Activated naive CD8-positive, alpha-beta T cell (primary cell): ENCODE data around the gene SMG6.
"Not testable (repeated sequence)": the region's sequence is repeated elsewhere in the genome, so short reads cannot be mapped to it uniquely, and the experiment has no call there.

Experiments used
- H3K27ac Mint-ChIP-seq: one replicate; pipeline ENCODE4 v1.8.0; 2021; ENCODE audit warnings: mixed read lengths
- H3K27me3 Mint-ChIP-seq: one replicate; pipeline ENCODE4 v1.8.0; 2021; ENCODE audit warnings: mixed read lengths
- H3K36me3 Mint-ChIP-seq: one replicate; pipeline ENCODE4 v1.8.0; 2021; ENCODE audit warnings: mixed read lengths
- H3K4me1 Mint-ChIP-seq: one replicate; pipeline ENCODE4 v1.8.0; 2021; ENCODE audit warnings: low read depth, mixed read lengths
- H3K4me3 Mint-ChIP-seq: one replicate; pipeline ENCODE4 v1.8.0; 2021; ENCODE audit warnings: mild to moderate bottlenecking, mixed read lengths
- H3K9me3 Mint-ChIP-seq: one replicate; pipeline ENCODE4 v1.8.0; 2021; ENCODE audit warnings: low read depth, mixed read lengths

Gene SMG6

GRCh38 chr17:2213291-2213960 lies 90.2 kb downstream of the SMG6 start:
- Mint-ChIP-seq H3K27me3 (no peaks in the 10 kb centered on the region), H3K4me3 (peak overlapping the region; percentile 89), H3K9me3 (no peaks in the 10 kb centered on the region), H3K27ac (peak overlapping the region; percentile 98), H3K36me3 (peaks cover 3% of the 10 kb centered on the region), H3K4me1 (peaks cover 58% of the 10 kb centered on the region)

- Mint-ChIP-seq H3K4me1 (peaks cover 55% of the 10 kb centered on the region), H3K4me3 (no peak overlapping the region), H3K27ac (peak overlapping the region; percentile 35)
These were observed 91.1 kb downstream of the SMG6 start for GRCh38 chr17:2212400-2212981.

GRCh38 chr17:2211661-2212399 lies 91.8 kb downstream of the SMG6 start:
- H3K27ac Mint-ChIP-seq, result peak overlapping the region; percentile 74
- peaks cover 52% of the 10 kb centered on the region for H3K4me1 Mint-ChIP-seq
- peaks cover 4% of the 10 kb centered on the region for H3K36me3 Mint-ChIP-seq
- H3K27me3 Mint-ChIP-seq, result no peaks in the 10 kb centered on the region
- H3K9me3 Mint-ChIP-seq, result no peaks in the 10 kb centered on the region
- H3K4me3 Mint-ChIP-seq, result no peak overlapping the region

More at GRCh38 chr17:2212400-2212981, 91.1 kb downstream of the SMG6 start:
- H3K9me3 Mint-ChIP-seq, result no peaks in the 10 kb centered on the region
- H3K36me3 Mint-ChIP-seq, result peaks cover 4% of the 10 kb centered on the region
- H3K27me3 Mint-ChIP-seq, result no peaks in the 10 kb centered on the region

- no peak overlapping the region for H3K4me3 Mint-ChIP-seq
- no peaks in the 10 kb centered on the region for H3K27me3 Mint-ChIP-seq
- no peaks in the 10 kb centered on the region for H3K9me3 Mint-ChIP-seq
- peaks cover 4% of the 10 kb centered on the region for H3K36me3 Mint-ChIP-seq
- peak overlapping the region; percentile 58 for H3K27ac Mint-ChIP-seq
- H3K4me1 Mint-ChIP-seq, result peaks cover 43% of the 10 kb centered on the region
These were observed 92.9 kb downstream of the SMG6 start for GRCh38 chr17:2210726-2211125.

- peaks cover 8% of the 10 kb centered on the region for H3K36me3 Mint-ChIP-seq
These were observed 95.6 kb downstream of the SMG6 start for GRCh38 chr17:2207815-2208515.

GRCh38 chr17:2204393-2204792 lies 99.2 kb downstream of the SMG6 start:
- H3K36me3 Mint-ChIP-seq, result peaks cover 9% of the 10 kb centered on the region
- no peak overlapping the region for H3K27ac Mint-ChIP-seq
- H3K4me3 Mint-ChIP-seq, result no peak overlapping the region
- no peaks in the 10 kb centered on the region for H3K9me3 Mint-ChIP-seq
- no peaks in the 10 kb centered on the region for H3K27me3 Mint-ChIP-seq
- H3K4me1 Mint-ChIP-seq, result peaks cover 20% of the 10 kb centered on the region

More at GRCh38 chr17:2207815-2208515, 95.6 kb downstream of the SMG6 start:
- H3K27ac Mint-ChIP-seq, result no peak overlapping the region
- H3K9me3 Mint-ChIP-seq, result no peaks in the 10 kb centered on the region
- H3K4me3 Mint-ChIP-seq, result no peak overlapping the region
- no peaks in the 10 kb centered on the region for H3K27me3 Mint-ChIP-seq
- H3K4me1 Mint-ChIP-seq, result peaks cover 23% of the 10 kb centered on the region

GRCh38 chr17:2203818-2204217 lies 99.8 kb downstream of the SMG6 start:
- Mint-ChIP-seq H3K4me1 (peaks cover 20% of the 10 kb centered on the region), H3K9me3 (no peaks in the 10 kb centered on the region), H3K27me3 (no peaks in the 10 kb centered on the region), H3K36me3 (peaks cover 9% of the 10 kb centered on the region), H3K4me3 (no peak overlapping the region), H3K27ac (no peak overlapping the region)

GRCh38 chr17:2202996-2203575 lies 100.5 kb downstream of the SMG6 start:
- Mint-ChIP-seq H3K4me3 (no peak overlapping the region), H3K36me3 (peaks cover 10% of the 10 kb centered on the region), H3K27me3 (no peaks in the 10 kb centered on the region), H3K4me1 (peaks cover 23% of the 10 kb centered on the region), H3K9me3 (no peaks in the 10 kb centered on the region), H3K27ac (no peak overlapping the region)

GRCh38 chr17:2202302-2202995 lies 101.1 kb downstream of the SMG6 start:
- H3K4me3 Mint-ChIP-seq, result no peak overlapping the region
- H3K27me3 Mint-ChIP-seq, result no peaks in the 10 kb centered on the region
- H3K36me3 Mint-ChIP-seq, result peaks cover 10% of the 10 kb centered on the region
- peak overlapping the region; percentile 19 for H3K27ac Mint-ChIP-seq
- no peaks in the 10 kb centered on the region for H3K9me3 Mint-ChIP-seq
- peaks cover 24% of the 10 kb centered on the region for H3K4me1 Mint-ChIP-seq

GRCh38 chr17:2199386-2199785 lies 104.2 kb downstream of the SMG6 start:
- H3K9me3 Mint-ChIP-seq, H3K27ac Mint-ChIP-seq, H3K27me3 Mint-ChIP-seq, H3K4me3 Mint-ChIP-seq: not testable (repeated sequence)
- H3K4me1 Mint-ChIP-seq, result peaks cover 49% of the 10 kb centered on the region
- peaks cover 20% of the 10 kb centered on the region for H3K36me3 Mint-ChIP-seq

GRCh38 chr17:2198927-2199326 lies 104.7 kb downstream of the SMG6 start:
- H3K27me3 Mint-ChIP-seq, result no peaks in the 10 kb centered on the region
- H3K36me3 Mint-ChIP-seq, result peaks cover 18% of the 10 kb centered on the region
- H3K27ac Mint-ChIP-seq, result no peak overlapping the region
- peaks cover 53% of the 10 kb centered on the region for H3K4me1 Mint-ChIP-seq
- H3K9me3 Mint-ChIP-seq, result no peaks in the 10 kb centered on the region
- H3K4me3 Mint-ChIP-seq, result no peak overlapping the region

- peaks cover 20% of the 10 kb centered on the region for H3K36me3 Mint-ChIP-seq
- no peaks in the 10 kb centered on the region for H3K9me3 Mint-ChIP-seq
- H3K4me1 Mint-ChIP-seq, result peaks cover 57% of the 10 kb centered on the region
- H3K27me3 Mint-ChIP-seq, result no peaks in the 10 kb centered on the region
- no peak overlapping the region for H3K27ac Mint-ChIP-seq
- H3K4me3 Mint-ChIP-seq, result no peak overlapping the region
These were observed 106.3 kb downstream of the SMG6 start for GRCh38 chr17:2197271-2197670.

- Mint-ChIP-seq H3K27ac (peak overlapping the region; percentile 72), H3K9me3 (no peaks in the 10 kb centered on the region), H3K4me3 (peak overlapping the region; percentile 44), H3K36me3 (peaks cover 20% of the 10 kb centered on the region), H3K4me1 (peaks cover 64% of the 10 kb centered on the region), H3K27me3 (no peaks in the 10 kb centered on the region)
These were observed 107.9 kb downstream of the SMG6 start for GRCh38 chr17:2195729-2196128.

GRCh38 chr17:2194889-2195335 lies 108.7 kb downstream of the SMG6 start:
- Mint-ChIP-seq H3K36me3 (peaks cover 20% of the 10 kb centered on the region), H3K9me3 (no peaks in the 10 kb centered on the region), H3K27ac (peak overlapping the region; percentile 84), H3K4me1 (peaks cover 71% of the 10 kb centered on the region), H3K4me3 (peak overlapping the region; percentile 74), H3K27me3 (no peaks in the 10 kb centered on the region)
